RWPE2 (cell line): Measurements from ENCODE around the gene KCNN2.

Experiments used
- ATAC-seq: fragments of 200-7000 bp; cut with Tn5 transposase; 3 replicates; pipeline ENCODE4 v1.9.1; 2021; ENCODE audit warnings: low read depth
- DNase-seq: peaks from one replicate; pipeline ENCODE4 v3.0.0-alpha.2; 2020; ENCODE audit warnings: low spot score
- H3K27ac ChIP-seq: fragments of 450-650 bp; 2 replicates; pipeline ENCODE4 v1.5.1; 2017; ENCODE audit warnings: mild to moderate bottlenecking; ENCODE audit not compliant: poor library complexity, severe bottlenecking
- H3K27me3 ChIP-seq: fragments of 250-450 bp; sonication (Bioruptor Pico); 2 replicates; pipeline ENCODE4 v1.5.1; 2021; ENCODE audit warnings: mild to moderate bottlenecking, moderate library complexity; ENCODE audit not compliant: insufficient read depth, poor library complexity, severe bottlenecking
- H3K36me3 ChIP-seq: fragments of 250-450 bp; sonication (Bioruptor Pico); 2 replicates; pipeline ENCODE4 v1.5.1; 2020; ENCODE audit warnings: low read depth, mild to moderate bottlenecking, moderate library complexity
- H3K4me1 ChIP-seq: fragments of 250-450 bp; sonication (Bioruptor Pico); 2 replicates; pipeline ENCODE4 v1.5.1; 2021; ENCODE audit warnings: mild to moderate bottlenecking, moderate library complexity; ENCODE audit not compliant: insufficient read depth, poor library complexity, severe bottlenecking
- H3K4me3 ChIP-seq: fragments of 250-450 bp; sonication (Bioruptor Pico); 2 replicates; pipeline ENCODE4 v1.5.1; 2021; ENCODE audit warnings: mild to moderate bottlenecking, moderate library complexity; ENCODE audit not compliant: severe bottlenecking
- H3K9me3 ChIP-seq: fragments of 250-450 bp; sonication (Bioruptor Pico); 2 replicates; pipeline ENCODE4 v1.5.1; 2021; ENCODE audit warnings: mild to moderate bottlenecking, moderate library complexity; ENCODE audit not compliant: severe bottlenecking
- TF ChIP-seq, protein P1 (sequence below): fragments of 450-650 bp; IDR thresholded peaks from one replicate; pipeline ENCODE4 v1.5.1; 2017; ENCODE audit warnings: mild to moderate bottlenecking, moderate library complexity; ENCODE audit not compliant: poor library complexity, severe bottlenecking

Gene KCNN2

DNA sequence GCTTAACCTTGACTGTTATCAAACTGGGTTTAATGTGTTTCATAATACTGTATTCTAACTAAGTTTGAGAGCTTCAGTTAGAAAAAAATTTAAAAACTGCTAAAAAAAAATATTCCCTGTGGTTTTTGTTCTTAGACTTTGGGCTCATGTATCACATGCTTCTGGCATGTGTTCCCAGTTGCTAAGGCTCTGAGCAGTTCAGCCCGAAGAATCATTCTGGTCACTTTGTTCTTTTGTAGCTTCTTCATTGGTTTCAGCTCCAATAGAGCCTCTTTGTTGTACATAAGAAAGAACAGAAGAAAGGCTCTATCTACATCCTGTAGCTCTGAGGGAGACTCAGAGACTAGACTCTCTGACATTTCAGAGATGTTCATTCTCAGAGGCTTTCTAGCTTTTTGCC is 25.6 kb downstream of the KCNN2 start:
- Histone ChIP-seq H3K36me3 (no peaks in the 10 kb centered on the region), H3K4me1 (no peaks in the 10 kb centered on the region), H3K9me3 (no peaks in the 10 kb centered on the region), H3K4me3 (no peak overlapping the region), H3K27ac (no peak overlapping the region), H3K27me3 (peaks cover 5% of the 10 kb centered on the region)
- DNase-seq: no peak
- TF ChIP-seq, protein P1, sequence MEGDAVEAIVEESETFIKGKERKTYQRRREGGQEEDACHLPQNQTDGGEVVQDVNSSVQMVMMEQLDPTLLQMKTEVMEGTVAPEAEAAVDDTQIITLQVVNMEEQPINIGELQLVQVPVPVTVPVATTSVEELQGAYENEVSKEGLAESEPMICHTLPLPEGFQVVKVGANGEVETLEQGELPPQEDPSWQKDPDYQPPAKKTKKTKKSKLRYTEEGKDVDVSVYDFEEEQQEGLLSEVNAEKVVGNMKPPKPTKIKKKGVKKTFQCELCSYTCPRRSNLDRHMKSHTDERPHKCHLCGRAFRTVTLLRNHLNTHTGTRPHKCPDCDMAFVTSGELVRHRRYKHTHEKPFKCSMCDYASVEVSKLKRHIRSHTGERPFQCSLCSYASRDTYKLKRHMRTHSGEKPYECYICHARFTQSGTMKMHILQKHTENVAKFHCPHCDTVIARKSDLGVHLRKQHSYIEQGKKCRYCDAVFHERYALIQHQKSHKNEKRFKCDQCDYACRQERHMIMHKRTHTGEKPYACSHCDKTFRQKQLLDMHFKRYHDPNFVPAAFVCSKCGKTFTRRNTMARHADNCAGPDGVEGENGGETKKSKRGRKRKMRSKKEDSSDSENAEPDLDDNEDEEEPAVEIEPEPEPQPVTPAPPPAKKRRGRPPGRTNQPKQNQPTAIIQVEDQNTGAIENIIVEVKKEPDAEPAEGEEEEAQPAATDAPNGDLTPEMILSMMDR: no peak
- no peak for ATAC-seq

DNA sequence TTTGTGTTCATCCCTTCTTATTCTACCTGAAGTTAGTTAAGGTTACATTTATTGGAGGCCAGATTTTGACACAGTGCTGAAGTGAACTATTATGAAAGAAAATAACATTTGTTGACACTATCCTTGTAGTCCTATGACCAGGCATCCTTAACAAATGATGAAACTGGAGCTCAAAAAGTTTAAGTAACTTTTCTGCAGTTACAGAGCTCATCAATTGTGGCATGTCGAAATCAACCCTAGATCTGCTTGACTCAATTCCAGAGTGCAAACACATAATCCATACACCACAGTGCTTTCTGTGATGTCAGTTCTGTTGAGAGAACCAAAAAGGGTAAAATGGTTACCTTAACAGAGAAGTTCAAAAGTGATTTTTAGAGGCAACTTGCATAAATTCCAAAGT is 28.6 kb downstream of the KCNN2 start:
- peaks cover 24% of the 10 kb centered on the region for H3K27me3 ChIP-seq
- no peak overlapping the region for H3K4me3 ChIP-seq
- DNase-seq (no peak), ATAC-seq (no peak)
- no peak overlapping the region for H3K27ac ChIP-seq
- H3K36me3 ChIP-seq: no peaks in the 10 kb centered on the region
- TF ChIP-seq, protein P1: no peak
- H3K9me3 ChIP-seq: no peaks in the 10 kb centered on the region
- H3K4me1 ChIP-seq: no peaks in the 10 kb centered on the region

DNA sequence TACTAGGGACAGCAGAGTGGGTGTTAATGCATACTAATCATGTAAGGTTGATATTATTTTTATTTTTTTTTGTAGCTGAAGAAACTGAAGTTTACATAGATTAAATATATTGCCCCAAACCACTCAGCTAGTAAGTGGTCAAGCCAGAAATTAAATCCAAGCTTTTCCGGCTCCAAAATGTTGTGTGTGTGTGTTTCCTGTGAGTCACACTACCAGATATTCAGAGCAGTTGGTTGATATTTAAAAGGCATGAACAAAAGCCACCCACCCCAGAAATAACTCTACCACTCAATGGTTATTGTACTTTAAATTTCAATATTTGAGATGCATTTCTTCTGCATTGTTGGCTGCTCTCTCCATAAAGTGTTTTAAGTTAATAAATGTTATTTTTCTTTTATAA is 29.5 kb downstream of the KCNN2 start:
- TF ChIP-seq, protein P1: no peak
- Histone ChIP-seq H3K4me1 (no peaks in the 10 kb centered on the region), H3K9me3 (no peaks in the 10 kb centered on the region), H3K36me3 (no peaks in the 10 kb centered on the region), H3K27ac (no peak overlapping the region), H3K4me3 (no peak overlapping the region), H3K27me3 (peaks cover 24% of the 10 kb centered on the region)
- ATAC-seq: no peak
- DNase-seq: no peak

DNA sequence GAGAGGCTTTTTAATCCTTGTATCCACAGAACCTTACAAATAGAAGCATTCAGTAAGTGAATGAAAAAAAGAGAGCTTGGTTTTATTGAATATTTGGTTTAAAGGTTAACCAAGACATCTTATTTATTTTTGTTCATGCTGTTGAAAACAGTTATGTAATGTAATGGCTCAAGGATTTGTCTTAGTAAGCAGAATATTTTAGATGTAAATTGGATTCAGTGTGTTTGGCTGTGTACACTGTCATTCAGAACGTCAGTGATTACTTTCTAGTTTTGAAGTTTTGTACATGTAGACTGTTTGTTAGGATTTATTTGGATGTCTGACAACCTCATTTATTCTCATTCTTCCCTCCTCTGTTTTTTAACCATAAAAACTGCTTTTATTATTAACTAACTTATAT is 31.3 kb downstream of the KCNN2 start:
- no peak overlapping the region for H3K4me3 ChIP-seq
- TF ChIP-seq, protein P1: no peak
- ATAC-seq (no peak), DNase-seq (no peak)
- no peak overlapping the region for H3K27ac ChIP-seq
- no peaks in the 10 kb centered on the region for H3K36me3 ChIP-seq
- H3K4me1 ChIP-seq: no peaks in the 10 kb centered on the region
- H3K9me3 ChIP-seq: no peaks in the 10 kb centered on the region
- H3K27me3 ChIP-seq: peaks cover 24% of the 10 kb centered on the region

DNA sequence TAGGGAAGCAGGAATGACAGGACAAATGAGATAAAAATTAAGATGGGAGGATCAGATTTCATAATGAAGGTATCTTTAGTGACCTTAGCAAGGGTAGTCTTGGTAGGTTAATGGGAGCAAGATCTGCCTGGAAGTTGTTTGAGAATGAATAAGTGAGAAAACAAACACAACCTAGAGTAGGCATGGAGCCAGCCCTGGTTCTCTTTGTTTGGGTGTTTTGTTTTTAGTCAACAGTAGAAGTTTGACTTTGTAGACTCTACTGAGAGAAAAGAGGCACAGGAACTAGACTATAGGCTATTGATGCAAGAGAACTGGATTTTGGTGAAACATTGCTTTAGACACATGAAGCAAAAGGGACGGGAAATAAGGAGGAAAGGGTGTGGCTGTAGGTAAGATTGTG is 40.3 kb downstream of the KCNN2 start:
- Histone ChIP-seq H3K9me3 (no peaks in the 10 kb centered on the region), H3K4me1 (no peaks in the 10 kb centered on the region), H3K4me3 (no peak overlapping the region), H3K27me3 (peaks cover 12% of the 10 kb centered on the region), H3K27ac (no peak overlapping the region), H3K36me3 (no peaks in the 10 kb centered on the region)
- DNase-seq: no peak
- TF ChIP-seq, protein P1: no peak
- ATAC-seq: no peak
